CD4-positive, alpha-beta T cell treated with Interleukin-15 for 4 hours (primary cell): ENCODE results near the gene SEC61A1.

Experiments used
- DNase-seq: peaks from one replicate; pipeline ENCODE4 v3.0.0-alpha.2; 2020; ENCODE audit warnings: low spot score

SEC61A1 gene

DNA sequence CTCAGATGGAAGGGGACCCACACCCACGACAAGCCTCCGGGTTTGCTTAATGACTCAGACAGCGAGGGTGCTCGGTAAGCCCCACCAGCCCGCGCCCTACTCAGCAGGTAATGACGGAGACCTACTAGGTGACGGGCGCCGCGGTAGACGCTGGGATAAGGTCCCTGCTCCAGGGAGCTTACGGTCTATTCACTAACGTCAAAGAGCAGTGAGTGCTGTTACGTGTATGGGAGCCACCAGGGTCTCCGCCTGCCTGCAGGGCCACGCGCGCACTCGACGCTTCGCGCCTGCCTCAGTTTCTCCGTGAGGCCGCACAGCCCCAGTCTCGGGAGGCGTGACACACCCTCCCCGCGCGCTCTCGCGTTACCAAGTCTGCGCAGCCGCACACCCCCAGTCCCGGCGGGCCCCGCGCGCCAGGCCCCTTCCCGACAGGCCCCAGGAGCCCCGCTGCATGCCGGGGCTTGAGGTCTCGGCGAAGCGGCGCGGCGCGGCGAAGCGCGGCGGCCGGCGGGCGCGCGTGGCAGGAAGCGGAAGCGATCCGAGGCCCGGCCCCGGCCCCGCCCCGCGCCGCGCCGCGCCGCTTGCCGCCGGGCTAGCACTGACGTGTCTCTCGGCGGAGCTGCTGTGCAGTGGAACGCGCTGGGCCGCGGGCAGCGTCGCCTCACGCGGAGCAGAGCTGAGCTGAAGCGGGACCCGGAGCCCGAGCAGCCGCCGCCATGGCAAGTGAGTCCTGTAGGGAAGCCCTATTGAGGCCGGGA is at the start of gene SEC61A1:
Gene SEC61A1, plus strand, starts transcription at position 601 of the 758 bp plus-strand sequence. Its CDS starts 116 bp downstream, at position 717.
- peak; percentile 95 for DNase-seq

DNA sequence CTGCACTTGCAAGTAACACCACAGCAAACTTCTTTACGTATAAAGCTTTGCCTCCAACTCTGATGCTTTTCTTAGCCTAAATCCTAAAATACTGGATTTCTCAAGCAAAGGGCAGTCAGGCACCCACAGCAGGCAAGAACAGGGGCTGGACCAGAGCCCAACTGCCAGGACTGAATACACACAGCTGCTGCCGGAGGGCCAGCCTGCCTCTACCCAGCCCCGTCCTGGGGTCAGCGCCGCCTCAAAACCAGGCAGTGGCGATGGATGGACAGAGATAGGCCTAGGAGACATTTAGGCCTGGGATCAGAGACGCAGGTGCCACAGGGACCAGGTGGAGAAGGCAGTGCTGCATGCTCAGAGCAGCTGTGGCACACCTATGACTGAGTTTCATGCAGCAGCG is 47.6 kb upstream of the SEC61A1 start:
- DNase-seq = no peak

DNA sequence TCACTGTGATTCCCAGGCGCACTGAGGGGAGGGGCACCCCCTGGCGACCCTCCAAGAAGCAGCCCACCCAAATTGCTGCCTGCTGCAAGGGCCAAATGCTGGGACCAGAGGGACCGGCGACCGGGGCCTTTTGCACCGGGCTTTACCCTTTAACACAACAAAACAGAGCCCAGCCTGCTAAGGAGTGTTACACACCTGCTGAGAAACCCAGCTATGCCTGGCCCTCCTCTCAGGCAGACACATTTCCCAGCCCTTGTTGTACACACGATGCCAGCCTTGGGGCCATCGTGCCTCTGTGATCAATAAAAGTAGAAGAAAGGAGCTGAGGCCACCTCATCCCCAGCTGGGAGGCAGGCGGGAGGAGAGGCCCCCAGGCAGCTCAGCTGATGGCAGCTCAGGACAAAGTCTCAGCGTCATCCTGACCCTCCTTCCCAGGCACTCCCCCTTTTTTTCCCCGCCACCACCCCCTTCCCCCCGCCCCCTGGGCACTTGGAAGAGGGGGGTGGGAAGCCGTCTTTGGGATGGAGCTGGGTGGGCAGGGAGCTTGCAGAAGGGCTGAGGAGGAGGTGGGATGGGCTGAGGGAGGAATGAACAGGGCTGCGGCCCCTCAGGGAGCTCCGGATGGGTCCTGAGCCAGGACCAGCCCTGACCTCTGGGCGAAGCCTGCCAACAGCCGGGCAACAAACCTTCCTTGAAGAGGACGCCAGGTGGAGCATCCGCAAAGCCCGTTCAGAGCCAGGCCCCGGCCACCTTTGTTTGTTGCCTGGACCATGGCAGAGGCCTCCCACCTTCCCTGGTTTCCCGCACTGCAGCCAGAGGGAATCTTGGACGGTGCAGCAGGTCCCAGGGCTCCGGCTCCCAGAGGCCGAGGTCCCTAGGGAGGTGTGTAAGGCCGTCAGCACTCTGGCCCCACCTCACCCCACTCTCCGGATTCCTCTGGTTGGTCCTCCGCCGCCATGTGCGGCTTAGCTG is 45.9 kb upstream of the SEC61A1 start:
- no peak for DNase-seq

DNA sequence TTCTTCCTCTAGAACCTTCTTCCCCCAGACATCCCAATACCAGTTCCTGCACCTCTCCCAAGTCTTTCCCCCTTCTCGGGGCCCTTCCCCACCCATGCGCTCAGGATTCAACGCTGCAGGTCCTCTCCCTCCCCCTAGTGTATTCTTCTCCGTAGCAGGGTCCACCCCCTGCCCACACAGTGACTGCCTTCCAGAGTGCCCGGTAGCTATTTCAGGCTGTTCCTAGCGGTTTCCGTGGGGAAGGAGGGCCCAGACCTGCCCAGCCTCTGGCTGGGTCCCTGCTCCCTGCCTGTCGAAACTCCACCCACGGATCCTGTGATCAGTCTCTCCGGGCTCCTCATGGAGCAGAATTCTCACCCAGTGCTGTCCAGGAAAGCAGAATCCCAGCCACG is 45.2 kb upstream of the SEC61A1 start:
- DNase-seq = no peak

DNA sequence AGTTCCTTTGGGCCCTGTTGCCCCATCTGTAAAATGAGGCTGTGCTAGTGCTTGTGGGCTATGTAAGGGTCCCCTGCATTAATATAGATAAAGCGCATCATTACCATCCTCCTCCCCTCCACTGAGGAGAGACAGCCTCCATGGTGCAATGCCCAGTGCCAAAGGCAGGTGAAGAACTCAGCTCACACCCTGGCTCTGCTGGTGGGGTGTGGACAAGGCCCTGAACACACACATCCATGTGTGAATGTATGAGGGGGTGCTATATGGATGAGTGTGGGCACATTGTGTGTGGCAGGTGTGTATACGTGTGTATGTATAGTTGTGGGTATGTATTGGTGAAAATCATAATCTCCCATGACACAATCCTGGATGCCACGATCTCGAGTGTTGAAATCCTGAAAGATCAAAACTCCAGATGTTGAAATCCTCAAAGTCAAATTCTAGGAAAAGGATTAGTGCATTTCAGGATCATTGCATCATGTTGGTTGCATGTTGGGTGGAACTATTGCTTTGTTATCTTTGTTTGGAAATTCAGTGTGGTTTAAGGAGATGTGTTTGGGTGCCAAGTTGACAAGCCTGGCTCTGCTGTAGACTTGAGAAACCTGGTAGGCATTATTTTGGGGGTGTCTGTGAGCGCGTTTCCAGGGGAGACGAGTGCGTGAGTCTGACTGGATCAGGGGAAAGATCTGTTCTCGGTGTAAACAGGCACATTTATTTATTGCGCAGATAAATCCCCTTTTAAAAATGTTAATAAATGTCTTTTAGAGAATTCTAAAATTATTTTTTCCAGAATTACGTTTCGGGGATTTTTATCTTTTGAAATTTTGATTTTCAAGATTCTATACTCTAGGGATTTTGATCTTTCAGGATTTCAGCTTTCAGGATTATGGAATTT is 42.0 kb upstream of the SEC61A1 start:
- no peak for DNase-seq

DNA sequence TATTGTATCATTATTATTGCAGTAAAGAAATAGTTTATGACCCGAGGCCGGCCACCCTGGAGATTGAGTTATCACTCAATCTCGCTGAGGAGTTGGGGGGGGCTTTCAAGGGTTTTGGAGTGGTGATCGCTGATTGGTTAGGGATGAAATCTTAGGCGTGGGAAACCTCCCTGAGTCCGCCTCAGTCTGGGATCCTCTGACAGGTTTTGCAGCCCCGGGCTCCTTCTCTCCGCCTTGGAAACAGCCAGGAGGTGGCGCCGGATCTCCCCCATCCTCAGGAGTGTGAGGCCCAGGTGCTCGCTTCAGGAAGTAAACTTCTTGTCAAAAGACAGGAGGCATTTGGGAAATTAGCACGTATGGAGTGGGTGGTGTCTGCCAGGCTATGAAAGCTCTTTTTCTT is 41.1 kb upstream of the SEC61A1 start:
- DNase-seq = no peak

DNA sequence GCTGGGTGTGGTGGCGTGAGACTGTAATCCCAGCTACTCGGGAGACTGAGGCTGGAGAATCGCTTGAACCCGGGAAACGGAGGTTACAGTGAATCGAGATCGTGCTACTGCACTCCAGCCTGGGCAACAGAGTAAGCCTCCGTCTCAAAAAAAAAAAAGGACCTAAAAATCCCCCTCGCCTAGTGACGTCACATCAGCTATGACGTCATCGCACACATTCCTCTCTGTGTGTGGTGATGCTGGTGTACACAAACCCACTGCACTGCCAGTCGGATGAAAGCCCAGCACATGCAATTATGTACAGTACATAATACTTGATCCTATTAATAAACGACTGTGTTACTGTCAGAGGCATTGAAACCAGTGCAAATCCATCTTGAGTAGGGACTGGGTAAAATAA is 40.2 kb upstream of the SEC61A1 start:
- DNase-seq = no peak

DNA sequence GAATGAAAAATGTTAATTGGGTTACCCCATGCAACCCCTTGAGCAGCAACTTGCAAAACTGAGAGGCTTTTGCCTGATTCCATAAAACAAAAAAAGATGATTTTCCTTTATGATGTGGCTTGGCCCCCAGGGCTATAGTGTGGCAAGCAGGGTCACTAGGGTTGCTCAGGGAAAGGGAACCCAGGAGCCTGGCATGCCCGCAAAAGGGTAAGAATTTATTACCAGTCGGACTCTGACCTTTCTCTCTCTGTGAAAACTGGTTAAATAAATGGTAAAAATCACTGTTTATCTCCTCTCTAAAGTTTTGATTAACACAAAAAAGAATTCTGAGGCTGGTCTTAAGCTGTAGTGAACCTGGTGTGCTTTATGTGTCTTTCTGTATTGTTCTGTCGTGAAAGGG is 37.7 kb upstream of the SEC61A1 start:
- no peak for DNase-seq

DNA sequence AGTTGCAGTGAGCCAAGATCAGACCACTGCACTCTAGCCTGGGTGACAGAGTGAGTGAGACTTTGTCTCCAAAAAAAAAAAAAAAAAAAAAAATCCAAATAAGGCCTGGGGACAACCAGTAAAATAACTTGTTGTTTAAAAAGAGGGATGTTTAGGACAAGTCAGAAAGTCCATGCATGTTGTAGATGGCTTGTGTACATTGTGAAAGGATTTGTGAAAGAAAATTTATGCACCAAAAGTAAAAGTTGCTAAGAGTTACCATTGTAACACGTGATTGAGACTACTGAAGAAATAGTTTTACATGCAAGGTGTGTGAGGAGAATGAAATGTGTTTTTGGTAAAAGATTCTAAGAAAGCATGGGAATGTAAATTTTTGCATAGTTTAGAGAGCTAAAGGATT is 35.7 kb upstream of the SEC61A1 start:
- no peak for DNase-seq

DNA sequence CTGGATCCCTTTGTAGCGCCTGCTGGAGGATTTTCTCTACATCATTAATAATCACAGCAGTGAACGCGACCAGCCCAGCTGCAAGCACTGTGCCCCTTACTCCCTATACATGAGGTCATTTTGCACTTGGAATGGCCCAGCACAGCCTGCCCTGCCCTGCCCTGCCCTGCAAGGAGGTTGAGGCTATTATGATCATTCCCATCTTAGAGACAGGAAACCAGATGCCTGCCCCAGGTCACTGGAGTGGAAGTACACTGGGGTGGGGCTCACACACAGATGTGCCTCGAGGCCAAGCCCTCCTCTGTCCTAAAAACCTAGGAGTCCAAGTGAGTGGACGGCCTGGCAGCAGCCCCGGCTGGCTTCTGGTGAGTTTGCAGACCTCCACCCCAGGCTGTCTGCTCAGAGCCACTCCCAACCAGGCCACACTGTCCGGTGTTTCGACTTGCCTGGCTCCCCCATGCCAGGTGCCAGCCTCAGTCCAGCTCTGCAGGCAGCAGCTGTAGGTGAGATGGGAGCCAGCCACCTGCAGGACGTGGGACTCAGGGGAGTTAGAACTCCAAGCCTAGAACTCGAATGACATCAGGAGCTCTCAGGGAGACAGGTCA is 30.4 kb upstream of the SEC61A1 start:
- no peak for DNase-seq

DNA sequence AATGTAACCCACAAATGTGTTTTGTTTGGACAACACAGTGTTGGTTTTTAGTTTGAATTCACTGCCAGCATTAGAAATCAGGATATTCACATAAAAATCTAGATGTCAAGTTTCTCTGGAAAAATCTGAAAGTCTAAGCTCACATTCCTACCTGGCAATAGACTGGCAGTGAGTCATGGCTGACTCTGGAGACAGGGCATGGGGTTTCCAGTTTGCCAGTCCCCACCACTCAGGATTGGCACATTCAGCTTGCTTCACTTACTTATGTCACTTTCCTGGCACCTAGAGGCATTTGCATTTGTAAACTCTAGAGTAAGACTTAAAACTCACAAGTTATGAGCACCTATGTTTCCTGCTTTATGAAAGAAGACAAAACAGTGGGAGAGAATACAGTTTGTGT is 19.1 kb upstream of the SEC61A1 start:
- no peak for DNase-seq

DNA sequence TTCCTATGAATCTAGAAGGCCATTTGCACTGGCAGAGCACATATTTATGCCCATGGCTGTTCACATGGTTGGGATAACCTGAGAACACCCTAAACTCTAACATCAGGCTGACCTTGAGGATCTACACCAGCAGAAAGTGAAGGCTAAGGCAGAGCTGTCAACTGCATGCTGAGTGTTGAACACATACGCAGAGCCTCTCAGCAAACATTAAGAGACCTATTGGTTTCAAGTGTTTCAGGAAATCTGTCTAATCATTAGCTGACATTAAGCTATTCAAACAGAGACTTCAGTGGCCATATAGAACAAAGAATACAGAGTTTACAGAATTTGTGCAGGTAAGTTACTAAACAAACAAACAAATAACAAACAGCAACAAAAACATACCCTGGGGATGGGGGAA is 16.1 kb upstream of the SEC61A1 start:
- DNase-seq = no peak

DNA sequence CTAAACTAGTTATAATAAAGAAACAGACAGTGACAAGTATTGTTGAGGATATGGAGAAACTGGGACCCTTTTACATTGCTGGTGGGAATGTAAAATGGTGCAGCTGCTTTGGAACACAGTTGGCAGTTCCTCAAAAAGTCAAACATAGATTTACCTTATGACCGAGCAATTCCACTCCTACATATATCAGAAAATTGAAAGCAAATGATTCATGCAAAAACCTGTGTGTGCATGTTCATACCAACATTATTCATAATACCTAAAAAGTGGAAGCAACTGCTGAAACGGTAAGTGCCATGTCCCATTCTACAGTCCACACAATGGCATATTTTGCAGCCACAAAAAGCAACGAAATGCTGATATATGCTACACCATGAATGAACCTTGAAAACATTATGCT is 12.2 kb upstream of the SEC61A1 start:
- DNase-seq = no peak

DNA sequence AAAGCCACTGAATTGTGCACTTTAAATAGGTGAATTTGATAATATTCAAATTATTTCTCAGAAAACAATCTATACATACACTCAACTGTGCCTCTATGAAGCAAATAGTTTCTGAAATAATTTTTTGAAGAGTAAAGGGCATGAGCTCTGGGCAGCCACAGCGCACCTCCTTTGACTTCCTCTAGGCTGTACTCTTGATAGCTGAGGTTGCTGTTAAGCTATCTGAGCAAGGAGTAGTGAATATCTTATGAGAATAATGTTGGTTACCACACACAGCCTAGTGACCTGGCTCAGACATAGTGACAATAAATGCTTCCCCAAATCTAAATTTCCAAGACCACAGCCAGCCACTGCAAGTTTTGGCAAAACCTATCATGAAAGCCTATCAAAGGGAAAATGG is 11.6 kb upstream of the SEC61A1 start:
- DNase-seq = no peak

DNA sequence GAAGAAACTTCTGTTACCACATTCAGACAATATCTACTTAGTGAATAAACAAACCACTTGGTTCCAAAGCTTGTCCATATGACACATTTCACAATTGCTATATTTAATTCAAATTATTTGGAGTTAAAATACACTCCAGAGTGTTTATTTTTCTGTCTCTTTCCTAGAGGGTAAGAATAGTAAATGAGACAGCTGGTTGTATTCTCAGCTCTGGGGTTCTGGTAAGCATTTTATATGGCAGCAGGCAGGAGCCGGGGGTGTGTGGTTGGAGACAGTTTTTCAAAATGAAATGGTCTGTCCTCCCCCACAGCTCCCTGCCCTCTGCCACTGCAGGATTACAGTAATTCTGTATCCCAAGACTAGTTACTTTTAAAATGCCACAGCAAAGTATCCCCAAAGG is 10.9 kb upstream of the SEC61A1 start:
- no peak for DNase-seq

DNA sequence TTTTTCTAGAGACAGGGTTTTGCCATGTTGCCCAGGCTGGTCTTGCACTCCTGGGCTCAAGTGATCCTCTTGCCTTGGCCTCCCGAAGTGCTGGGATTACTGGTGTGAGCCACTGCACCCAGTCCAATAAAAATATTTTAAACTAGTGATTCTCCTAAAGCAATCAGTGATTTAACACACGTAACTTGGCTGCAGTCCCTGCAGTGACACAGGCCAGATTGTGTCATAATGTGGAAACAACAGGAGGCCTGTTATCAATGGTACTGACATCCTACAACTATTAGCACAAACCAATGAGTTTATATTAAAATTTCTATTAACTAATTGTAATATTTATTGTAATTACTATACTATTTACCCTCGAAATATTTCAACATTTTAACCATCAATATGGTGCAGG is 1.6 kb upstream of the SEC61A1 start:
- DNase-seq = no peak

DNA sequence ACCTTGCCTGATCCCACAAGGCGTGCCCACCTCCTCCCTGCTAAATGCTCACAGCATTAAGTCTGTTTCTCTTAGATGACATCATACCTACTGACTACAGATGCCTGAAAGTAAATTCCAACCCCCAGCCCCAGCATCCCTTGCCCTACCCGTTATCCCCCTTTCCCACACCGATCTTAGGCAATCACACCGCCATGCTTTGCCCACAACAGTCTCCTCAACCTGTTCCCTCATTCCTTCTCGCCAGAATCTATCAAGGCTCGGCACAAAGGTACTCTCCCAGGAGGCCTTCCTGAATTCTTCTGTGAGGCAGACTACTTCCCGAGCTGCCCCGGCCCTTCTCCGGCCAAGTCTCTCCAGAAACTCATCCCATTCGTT is 789 bp upstream of the SEC61A1 start:
- no peak for DNase-seq

DNA sequence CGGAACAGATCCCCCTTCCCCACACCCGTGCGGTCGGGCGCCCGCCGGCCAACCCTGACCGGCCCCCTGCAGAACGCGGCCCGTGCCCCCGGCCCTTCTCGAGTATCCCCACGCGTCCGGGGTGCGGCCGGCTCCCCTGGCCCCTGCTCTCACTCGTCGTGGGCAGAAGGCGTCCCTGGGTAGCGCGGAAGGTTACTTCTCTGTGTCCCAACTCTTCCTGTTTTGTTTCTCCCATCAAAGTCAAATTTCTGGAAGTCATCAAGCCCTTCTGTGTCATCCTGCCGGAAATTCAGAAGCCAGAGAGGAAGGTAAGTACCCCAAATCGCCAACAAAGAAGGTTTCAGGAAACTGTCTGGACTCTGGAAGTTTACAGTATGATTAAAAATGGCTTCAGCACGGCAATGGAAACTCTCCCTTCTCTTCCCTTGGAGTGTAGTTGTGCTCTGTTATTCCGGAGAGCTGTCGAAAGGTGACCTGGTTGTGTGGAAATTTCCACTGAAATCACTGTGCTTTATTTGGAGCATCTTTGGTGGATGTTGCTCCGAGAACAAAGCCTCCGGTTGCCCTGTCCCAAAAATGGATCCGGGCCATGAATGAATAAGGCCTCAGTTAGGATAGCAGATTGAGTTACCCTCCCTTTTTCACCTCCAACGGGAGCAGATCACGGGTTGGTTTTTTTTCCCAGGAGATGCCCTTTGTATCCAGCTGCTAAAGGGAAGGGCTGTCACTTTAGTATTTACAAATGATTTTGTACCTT is 536 bp downstream of the SEC61A1 start:
- DNase-seq = no peak

DNA sequence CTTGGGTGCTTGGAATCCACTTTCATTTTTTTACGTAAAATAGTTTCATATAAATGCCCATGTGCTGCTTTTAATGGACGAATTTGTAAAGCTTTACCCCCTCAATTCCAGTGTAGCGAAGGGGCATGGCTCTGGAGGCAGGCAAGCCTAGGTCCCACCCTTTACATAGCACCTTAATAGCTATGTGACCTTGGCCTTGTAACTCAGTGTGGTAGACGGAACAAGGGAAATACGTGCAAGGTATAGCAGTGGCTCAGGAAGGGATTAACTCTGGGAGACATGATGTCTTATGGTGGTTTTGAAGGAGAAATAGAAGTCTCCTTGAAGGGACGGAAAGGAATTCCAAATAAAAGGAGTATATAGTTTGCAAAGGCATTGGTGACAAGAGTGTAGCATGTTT is 1.4 kb downstream of the SEC61A1 start:
- no peak for DNase-seq

DNA sequence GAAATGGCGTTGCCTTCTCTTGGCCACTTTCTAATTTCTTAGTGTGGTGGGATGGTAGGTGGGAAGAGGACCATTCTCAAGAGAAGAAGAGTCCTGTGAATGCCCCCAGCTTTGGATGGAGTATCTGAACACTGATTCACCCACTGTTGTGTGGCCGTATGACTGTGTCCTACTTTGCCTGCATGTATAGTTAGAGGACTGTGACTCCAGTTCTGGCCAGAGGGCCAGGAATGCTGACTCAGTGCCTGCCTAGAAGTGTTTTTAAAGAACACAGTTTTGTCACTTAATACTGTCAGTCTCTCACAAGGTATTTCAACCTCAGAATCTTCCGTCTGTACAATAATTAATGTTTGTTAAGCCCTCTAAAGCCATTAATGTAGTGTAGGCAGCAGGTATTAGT is 2.1 kb downstream of the SEC61A1 start:
- no peak for DNase-seq

DNA sequence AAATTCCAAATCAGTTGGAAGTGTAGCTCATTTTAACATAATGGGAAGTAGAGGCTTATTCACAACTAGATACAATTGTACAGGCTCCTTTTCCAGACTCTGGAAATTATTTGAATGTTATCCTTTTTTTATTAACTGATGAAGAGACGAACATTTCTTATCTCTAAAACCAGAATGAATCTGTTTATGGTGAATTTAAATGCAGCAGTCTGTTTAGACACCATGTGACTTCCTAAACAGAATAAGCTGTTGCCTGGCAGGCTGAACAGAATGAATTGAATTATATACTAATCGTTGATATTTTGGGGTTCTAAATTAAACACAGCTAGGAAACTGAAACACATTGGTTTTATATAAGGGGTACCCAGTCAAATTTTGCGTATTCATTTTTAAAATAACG is 4.0 kb downstream of the SEC61A1 start:
- no peak for DNase-seq
